ENCODE data around the gene CASQ2.
"Not testable (repeated sequence)": the region's sequence is repeated elsewhere in the genome, so short reads cannot be mapped to it uniquely, and the experiment has no call there.

Gene CASQ2

GRCh38 chr1:115779075-115779474 is 10.6 kb upstream of the CASQ2 start:
- DNase-seq = not testable (repeated sequence)

DNA sequence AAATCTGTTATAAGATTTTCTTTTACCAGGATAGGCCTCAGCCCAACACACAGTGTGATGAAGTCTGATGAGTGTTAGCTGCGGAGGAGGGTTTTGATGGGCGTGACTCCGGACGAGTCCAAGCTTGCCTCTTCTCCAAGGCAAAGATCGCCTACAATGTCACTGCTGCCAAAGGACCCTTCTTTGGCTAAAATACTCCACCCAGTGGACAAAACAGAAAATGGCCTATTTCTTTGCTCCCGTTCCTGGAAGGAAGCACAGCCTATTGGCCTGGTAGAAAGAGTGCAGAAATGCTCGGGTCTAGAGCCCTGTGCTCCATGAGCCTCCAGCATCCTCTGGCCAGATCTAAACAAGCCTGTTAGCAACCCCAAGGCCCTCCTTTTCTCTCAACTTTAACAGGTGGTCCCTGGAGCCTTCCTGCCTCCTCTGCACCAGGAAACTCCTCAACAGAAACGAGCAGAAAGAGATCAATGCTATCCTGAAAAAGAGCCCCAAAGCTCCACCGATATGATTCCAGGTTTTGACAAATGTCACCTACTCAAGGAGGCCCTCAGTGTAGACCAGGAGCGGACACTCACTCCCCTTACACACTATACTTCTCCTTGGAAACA is 3.4 kb upstream of the CASQ2 start:
- no peak for DNase-seq

DNA sequence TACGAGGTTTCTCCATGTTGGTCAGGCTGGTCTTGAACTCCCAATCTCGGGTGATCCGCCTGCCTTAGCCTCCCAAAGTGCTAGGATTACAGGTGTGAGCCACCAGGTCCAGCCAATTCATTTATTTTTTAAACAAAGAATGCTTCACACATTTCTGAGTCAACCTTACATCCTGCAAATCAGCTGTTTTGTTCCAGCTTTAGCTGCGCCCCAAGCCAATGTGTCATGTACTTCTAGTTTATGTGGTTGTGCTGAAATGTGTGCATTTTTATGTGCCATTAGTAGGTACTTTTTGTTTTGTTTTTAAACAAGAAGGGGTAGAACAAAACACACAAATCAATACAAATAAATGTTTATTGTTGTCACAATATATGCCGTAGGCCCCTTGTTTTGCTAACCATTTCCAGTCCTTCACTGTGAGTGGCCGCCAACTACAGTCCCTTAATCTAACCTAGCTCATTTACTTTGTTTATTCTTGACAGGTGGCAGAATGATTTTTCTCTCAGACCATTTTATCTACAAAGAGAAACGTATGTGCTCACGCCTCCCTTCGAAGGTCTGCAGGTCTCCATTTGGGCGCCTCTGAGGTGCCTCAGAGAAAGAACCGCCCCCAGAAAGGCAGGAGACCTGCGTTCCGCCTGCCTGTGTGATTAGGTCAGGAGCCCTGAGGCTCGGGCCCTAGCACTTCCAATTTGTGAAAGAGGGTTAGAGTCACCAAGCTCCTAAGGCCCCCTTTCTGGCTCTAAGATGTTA is 2.8 kb upstream of the CASQ2 start:
- no peak for DNase-seq

DNA sequence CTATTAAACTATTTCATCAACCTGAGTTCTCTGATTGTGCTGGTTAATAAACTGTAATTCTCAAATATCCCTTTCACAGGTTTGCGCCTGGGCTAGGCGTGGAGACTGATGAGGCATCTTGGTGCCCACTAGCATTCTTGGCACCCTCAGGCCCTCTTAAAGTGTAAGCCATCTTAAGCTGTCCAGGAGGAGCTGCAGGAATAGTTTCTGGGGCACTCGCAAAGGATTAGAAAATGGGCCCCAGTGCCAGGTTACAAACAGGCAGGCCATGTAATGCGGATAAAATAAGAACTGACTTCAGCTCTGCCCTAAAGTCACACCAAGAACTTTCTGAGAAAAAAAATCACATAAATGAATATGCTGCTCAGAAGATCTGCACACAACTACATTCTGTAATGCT is 1.1 kb downstream of the CASQ2 start:
- no peak for DNase-seq

DNA sequence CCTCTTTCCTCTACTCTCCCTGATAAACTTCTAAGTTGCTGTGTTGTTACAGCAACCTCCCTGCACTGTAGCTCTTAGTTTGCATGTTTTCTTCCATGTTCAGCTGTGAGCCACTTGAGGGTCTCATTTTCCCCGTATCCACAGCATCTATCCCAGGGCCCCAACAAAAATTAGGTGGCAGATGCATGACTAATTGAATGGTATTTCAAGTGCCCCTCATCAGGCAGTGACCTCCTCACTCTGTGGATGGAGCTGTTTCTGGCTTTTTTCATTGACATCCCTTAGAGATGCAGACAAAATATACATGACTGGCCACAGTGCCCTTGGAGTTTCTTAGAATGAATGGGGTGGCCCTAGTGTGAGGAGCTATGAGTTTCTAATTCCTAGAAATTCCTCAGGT is 3.4 kb downstream of the CASQ2 start:
- DNase-seq = no peak

DNA sequence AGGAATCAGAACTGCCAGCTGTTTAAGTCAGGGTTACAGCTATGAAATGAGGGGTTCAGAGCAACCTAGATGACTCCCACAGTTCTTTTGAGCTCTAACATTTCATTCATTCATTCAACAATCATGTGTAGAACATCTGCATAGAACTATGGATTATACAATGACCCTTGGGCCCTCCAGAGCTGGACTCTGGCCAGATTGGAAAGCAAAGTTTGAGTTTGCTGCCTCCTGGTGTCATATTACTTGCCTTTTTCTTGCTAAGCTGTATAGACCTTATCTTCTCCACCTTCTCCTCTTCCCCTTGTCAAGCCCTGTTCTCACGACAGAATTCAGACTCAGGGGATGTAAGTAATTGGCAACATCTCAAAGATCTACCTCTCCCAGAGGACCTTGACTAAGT is 4.0 kb downstream of the CASQ2 start:
- DNase-seq = no peak

DNA sequence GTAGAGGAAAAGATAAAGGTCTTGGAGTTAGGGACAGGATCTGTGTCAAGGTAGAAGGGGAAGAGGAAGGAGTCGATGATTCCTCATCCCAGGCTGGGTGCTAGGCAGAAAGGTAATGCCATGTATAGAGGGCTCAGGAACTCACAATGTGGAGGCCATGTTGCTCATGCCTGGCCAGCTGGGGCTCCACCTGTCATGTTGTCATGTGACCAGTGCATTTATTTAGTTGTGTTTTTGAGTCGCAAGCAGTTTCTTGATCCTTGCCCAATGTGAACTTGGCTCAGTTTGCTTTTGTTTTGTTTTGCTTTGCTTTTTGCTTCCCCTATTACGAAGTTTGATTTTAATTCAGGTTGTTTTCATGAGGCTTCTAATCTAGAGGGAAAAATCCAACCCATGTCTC is 5.7 kb downstream of the CASQ2 start:
- no peak for DNase-seq

DNA sequence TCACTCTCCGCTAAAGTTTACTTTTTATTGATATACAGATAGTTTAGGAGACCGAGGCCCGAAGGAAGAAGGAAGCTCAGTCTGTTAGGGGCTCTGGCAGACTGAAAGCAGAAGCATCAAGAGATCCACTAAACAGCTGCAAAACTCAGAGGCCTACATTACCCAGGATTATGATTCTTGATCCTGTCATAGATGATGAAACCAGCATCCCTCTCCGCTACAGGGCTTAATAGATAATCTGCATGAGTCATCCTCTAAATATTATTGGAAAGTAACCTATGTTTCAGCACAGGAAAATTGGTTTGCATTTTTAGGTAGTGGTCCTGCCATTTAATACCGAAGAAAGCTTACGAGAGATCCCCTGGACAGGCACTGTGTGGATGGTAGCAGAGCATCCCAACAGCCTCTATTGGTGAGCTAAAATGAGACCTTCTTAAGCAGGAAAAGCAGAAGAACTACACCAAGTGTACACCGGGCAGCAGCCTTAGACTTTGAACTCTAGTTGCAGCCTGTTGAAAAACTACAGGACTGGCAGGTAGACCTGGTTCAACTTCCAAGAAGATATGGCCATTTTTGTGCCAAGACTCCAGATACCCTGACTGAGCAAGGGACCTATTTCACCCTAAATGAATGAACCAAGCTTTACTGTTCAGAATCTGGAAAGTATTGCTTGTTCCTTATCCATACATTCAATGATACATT is 6.8 kb downstream of the CASQ2 start:
- no peak for DNase-seq

DNA sequence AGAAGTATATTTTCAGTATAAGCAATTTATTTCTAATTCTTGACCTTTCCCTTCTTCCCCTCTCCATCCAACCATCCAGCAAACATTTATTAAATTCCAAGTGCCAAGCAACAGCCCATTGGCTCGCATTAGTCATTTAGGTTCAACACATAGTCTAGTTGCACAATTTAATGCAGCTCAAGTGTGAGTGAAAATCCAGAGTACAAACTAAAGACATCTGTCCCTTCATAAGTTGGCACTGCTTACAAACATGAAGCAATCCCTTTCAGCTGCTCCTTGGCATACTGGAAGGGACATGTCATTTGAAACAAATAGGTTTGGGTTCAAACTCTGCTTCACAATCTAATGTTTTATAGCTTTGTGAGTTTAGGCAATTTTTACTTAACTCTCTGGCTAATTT is 10.7 kb downstream of the CASQ2 start:
- DNase-seq = no peak

DNA sequence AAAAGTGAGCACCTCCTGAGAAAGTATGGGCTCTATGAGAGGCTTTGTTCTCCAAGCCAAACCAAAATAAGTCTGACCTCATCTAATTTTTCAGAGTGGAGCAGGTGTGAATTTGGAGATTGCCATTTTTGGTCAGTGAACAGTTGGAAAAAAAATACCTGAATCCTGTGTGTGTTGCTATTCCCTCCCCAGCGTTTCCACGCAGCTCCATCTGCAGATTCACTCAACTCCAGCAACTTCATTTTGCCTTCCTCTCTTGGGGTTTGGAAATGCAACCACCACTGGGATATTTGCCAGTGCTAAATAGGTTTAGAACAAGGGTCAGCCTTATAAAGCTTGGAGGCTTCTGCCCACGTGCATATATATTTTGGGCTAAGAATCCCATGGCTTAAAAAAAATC is 11.2 kb downstream of the CASQ2 start:
- no peak for DNase-seq

DNA sequence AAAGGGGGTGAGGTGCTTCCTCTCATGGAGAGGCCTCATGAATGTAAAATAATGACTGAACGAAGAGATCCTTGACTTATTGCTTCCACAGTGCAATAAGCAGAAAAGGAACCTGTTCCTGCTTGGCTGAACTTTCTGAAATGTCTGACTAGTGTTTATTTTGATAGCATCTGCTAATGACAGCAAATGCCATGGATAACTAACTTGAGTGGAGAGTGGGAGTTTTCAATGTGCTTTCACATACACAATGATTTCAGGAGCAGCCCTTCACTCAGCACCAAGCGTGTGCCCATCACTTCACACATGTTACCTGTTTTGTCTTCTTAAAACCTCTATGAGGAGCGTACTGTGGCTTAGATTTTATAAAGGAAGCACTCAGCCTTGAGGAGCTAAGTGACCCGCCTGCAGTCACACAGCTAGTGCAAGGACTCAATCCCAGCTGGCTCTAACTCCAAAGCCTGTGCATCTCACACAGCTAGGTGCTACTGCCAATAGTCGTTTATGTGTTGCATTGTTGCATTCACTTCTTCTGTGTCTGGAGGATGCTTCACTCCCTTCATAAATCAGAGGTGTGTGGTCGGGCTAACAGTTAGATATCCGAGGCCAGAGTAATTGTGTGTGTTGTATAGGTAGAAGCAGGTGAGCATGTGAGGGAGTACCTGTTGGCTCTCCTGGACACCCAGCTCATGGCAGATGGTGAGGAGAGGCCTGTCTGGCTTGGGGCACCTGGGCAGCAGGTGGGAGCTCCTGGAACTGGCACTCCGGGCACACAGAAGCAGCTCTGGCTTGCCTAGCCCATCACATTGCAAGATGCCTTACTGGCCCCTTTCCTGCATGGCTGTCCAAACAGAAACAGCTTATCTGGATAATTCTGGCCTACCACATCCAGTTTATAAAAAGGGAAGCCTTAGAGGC is 12.8 kb downstream of the CASQ2 start:
- no peak for DNase-seq

GRCh38 chr1:115753830-115754229 is 14.7 kb downstream of the CASQ2 start:
- DNase-seq = no peak

DNA sequence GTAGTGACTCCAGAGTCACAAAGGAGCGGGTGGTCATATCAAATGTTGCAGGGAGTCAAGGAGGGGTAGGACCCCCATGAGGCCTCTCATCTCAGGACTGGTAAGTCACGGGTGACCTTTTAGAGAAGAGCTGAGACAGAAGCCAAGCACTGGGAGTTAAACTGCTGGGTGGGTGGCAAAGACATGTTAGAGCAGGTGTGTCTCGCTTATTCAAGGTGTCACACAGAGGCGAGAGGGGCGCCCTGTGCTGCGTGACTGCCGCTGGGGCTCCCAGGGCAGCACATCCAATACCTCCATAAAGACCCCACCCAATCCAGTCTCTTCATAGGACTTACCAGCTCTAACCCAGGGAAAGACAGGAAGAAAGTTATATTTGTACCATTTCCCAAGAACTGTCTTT is 15.2 kb downstream of the CASQ2 start:
- DNase-seq = no peak

DNA sequence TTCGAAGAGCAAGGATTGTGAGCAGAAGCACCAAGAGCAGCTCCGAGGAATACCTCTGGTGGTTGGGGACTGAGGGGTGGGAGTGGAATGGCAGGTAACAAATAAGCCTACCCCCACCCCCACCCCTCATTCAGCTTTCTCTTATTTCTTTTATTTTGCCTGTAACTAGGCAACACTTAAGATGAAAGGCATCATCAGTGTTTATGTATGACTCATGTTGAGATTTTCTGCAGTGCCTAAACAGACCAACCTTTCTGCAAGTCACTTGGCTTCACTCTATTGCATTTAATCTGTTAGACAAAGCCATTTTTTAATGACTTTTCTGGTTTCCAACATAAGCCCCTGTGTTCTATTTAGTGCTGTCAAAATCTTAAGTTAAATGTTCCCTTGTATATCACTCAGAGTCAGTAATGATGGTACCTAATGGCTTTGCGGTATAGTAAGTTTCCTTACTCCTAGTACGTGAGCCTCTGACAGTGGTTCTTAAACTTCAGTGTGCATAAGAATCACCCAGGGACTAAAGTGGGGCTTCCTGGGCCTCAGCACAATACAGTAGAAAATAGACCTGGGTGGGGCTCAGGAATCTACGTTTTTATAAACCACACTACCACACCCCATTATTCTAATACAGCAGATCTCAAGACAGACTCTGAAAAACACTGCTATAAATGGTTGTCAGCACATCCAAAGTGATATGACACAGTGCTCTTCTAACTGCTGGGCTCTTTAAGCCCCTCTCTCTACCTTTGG is 19.9 kb downstream of the CASQ2 start:
- DNase-seq = no peak

DNA sequence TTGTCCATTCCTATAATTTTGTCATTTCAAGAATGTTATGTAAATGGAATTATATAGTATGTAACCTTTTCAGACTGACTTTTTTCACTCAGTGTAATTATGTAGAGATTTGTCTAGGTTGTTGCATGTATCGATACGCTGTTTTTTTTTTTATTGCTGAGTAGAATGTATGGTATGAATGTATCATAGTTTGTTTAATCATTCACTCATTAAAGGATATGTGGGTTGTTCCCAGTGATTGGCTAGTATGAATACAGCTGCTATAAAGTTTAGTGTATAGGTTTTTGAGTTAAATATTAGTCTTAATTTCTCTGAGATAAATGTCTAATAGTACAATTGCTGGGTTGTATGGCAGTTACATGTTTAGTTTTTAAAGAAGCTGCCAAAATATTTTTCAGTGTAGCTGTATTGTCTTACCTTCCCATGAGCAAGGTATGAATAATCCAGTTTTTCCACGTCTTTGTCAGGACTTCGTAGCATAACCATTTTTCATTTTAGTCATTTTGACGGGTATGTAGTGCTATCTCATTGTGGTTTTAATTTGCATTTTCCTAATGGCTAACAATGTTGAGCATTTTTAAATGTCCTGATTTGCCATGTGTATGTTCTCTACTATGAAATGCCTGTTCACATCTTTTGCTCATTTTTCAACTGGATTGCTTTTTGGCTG is 22.4 kb downstream of the CASQ2 start:
- DNase-seq = no peak

DNA sequence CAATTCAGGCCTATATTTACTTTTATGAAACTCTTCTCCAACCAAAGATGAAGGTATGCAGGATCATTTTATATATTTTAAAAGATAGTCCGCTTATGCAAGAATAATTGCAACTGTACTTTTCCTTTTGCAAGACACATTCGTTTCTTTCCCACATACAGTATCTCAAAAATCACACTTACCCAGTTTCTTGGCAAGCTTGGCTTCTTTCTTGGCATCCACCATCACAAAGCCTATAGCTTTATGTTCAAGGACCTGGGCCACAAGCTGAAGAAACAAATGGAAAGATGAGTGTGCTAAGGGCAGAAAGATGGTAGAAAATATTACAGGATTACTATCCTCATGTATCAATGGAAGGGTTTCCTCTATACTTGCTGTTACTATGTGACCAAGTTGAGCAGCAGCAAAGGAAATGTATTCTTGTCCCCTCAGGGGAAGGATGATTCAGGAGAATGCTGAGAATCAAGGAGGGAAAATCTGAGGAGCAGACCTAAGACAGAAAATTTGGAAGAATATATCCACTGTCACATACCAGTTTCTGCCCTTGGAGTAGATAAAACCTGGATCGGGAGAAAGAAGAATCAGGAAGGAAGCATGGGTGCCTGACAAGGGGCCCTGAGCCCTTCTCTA is 23.8 kb downstream of the CASQ2 start:
- DNase-seq = no peak

- no peak for DNase-seq
Observed at GRCh38 chr1:115740811-115741210, 27.7 kb downstream of the CASQ2 start.

GRCh38 chr1:115732316-115732715 is 36.2 kb downstream of the CASQ2 start:
- no peak for DNase-seq

DNA sequence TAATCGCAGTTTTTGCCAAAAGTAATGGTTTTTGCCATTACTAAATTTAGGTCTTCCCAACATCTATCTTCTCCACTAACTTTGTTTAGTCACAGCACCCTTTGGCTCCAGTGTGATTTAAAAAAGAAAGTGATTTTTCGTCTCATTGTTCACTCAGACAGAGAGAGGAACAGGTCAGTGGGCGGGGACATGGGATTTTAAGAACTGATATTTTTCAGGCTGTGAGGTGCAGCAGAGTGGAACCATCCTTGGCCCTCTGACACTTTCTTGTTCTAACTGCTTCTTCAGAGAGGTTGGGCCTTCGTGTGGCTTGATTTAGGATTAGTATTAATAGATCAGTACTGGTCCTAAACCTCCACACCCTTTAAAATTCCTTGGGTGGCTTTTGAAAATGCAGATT is 38.8 kb downstream of the CASQ2 start:
- no peak for DNase-seq

DNA sequence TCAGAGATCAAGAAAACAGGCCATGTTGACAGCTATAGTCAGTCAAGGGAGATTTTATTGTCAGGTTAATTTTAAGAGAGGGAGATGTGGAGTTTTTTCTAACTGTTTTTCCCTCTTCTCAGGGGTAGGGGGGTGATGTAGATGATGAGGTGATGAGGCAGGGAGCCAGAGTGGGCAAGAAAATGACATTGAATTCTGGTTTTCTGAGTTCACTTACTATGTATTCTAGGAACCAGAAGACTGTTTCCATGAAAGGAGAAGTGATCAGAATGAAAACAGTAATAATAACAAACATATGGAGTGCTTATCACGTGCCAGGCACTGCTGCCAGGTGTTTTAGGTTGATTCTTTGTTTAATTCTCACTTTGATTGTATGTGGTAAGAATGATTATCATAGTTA is 40.2 kb downstream of the CASQ2 start:
- DNase-seq = no peak

DNA sequence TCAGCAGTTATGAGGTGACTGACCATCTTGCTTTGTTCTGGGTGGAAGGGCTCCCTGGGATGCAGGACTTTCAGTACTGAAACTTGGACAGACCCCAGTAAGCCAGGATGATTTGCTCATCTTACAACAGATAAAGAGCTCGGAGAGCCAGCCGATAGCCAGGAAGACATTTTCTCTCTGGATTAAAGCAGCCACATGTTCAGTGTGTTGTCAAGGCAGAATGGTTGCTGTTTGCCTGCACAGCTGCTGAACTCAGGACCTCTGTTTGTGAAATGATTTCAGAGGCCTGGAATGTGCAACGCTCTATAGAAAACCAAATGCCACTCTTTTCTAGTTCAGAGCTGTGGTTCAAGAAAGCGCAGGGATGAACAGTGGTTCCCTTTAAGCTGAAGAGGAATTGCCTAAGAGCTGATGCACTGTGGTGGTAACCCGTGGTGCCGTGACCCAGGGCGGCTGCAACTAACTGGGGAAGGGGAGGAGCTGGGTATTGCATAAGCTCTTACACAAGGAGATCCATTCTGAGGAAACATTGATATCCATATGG is 40.7 kb downstream of the CASQ2 start:
- no peak for DNase-seq

All from activated naive CD4-positive, alpha-beta T cell (primary cell).